Measurements from ENCODE around the gene PRSS23.

Gene PRSS23

DNA sequence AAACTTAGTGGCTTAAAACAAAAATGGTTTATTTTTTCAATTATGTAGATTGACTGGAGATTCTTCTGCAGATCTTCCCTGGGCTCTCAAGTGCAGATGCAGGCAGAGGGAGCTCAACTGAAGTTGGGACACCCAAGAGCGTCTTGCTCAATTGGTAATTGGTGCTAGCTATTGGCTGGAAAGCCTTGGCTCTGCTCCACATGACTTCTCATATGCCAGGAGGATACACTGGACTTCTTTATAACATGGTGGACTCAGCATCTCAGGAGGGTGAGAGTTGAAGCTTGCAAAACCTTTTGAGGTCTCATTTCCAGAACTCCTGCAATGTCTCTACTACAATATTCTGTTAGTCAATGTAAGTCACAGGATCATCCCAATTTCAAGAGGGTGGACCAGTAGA, 42.2 kb upstream of the PRSS23 start:
- H3K36me3 ChIP-seq (ENCODE audit: low read length): no peaks in the 10 kb centered on the region
- no peak overlapping the region for H3K4me3 ChIP-seq (ENCODE audit: insufficient read depth, low read length, poor library complexity, severe bottlenecking)
- no peak for TF ChIP-seq EZH2phosphoT487 (conservative IDR thresholded peaks at IDR 0.05; ENCODE audit: low read length)
- no peaks in the 10 kb centered on the region for H3K9me3 ChIP-seq (ENCODE audit: insufficient read depth, low read length)
- no peaks in the 10 kb centered on the region for H3K9me2 ChIP-seq (replicated peaks; ENCODE audit: insufficient read depth, low read length)
- no peak overlapping the region for H3K9ac ChIP-seq (ENCODE audit: low read length)
- no peak overlapping the region for H2AFZ ChIP-seq (ENCODE audit: low read depth, low read length, severe bottlenecking)
- H4K20me1 ChIP-seq (ENCODE audit: low read depth, low read length): no peaks in the 10 kb centered on the region
- no peaks in the 10 kb centered on the region for H3K79me2 ChIP-seq (ENCODE audit: insufficient read depth, low read length)
- H3K27me3 ChIP-seq (ENCODE audit: low read length): no peaks in the 10 kb centered on the region; the same call in 1 of the 2 replicates
- no peak overlapping the region for H3K4me2 ChIP-seq (ENCODE audit: low read depth, low read length, poor library complexity, severe bottlenecking)
- H3K27ac ChIP-seq (ENCODE audit: low read depth, low read length): no peak overlapping the region
- no peaks in the 10 kb centered on the region for H3F3A ChIP-seq (ENCODE audit: insufficient read depth)

DNA sequence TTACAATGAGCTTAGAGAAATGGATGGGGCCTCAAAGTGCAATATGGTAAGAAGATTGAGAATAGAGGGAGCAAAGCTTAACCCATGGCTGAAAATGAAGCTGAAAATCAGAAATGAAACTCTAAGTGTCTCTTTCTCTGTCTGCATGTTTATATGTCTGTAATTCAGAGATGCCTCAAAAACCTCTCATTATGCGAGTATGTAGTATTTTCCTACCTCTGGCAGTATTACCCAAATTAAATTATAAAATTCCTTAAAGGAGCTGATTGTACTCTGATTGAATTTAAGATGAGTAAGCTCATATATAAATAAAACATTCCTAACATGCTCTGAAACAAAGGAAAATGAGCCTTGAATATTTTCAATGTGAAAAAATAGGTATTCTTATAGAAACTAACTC, 39.8 kb upstream of the PRSS23 start:
- no peaks in the 10 kb centered on the region for H3K36me3 ChIP-seq (ENCODE audit: low read length)
- no peaks in the 10 kb centered on the region for H3K9me2 ChIP-seq (replicated peaks; ENCODE audit: insufficient read depth, low read length)
- no peaks in the 10 kb centered on the region for H3F3A ChIP-seq (ENCODE audit: insufficient read depth)
- H4K20me1 ChIP-seq (ENCODE audit: low read depth, low read length): no peaks in the 10 kb centered on the region
- no peak overlapping the region for H3K9ac ChIP-seq (ENCODE audit: low read length)
- TF ChIP-seq EZH2phosphoT487 (conservative IDR thresholded peaks at IDR 0.05; ENCODE audit: low read length): no peak
- TF ChIP-seq, protein P1, sequence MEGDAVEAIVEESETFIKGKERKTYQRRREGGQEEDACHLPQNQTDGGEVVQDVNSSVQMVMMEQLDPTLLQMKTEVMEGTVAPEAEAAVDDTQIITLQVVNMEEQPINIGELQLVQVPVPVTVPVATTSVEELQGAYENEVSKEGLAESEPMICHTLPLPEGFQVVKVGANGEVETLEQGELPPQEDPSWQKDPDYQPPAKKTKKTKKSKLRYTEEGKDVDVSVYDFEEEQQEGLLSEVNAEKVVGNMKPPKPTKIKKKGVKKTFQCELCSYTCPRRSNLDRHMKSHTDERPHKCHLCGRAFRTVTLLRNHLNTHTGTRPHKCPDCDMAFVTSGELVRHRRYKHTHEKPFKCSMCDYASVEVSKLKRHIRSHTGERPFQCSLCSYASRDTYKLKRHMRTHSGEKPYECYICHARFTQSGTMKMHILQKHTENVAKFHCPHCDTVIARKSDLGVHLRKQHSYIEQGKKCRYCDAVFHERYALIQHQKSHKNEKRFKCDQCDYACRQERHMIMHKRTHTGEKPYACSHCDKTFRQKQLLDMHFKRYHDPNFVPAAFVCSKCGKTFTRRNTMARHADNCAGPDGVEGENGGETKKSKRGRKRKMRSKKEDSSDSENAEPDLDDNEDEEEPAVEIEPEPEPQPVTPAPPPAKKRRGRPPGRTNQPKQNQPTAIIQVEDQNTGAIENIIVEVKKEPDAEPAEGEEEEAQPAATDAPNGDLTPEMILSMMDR (IDR thresholded peaks at IDR 0.05; ENCODE audit: insufficient read depth, low read length, poor library complexity, severe bottlenecking): no peak
- H2AFZ ChIP-seq (ENCODE audit: low read depth, low read length, severe bottlenecking): no peak overlapping the region
- H3K79me2 ChIP-seq (ENCODE audit: insufficient read depth, low read length): no peaks in the 10 kb centered on the region
- H3K4me3 ChIP-seq (ENCODE audit: insufficient read depth, low read length, poor library complexity, severe bottlenecking): no peak overlapping the region
- H3K27me3 ChIP-seq (ENCODE audit: low read length): no peaks in the 10 kb centered on the region; the same call in 1 of the 2 replicates
- H3K27ac ChIP-seq (ENCODE audit: low read depth, low read length): no peak overlapping the region
- H3K9me3 ChIP-seq (ENCODE audit: insufficient read depth, low read length): no peaks in the 10 kb centered on the region
- H3K4me2 ChIP-seq (ENCODE audit: low read depth, low read length, poor library complexity, severe bottlenecking): no peak overlapping the region

DNA sequence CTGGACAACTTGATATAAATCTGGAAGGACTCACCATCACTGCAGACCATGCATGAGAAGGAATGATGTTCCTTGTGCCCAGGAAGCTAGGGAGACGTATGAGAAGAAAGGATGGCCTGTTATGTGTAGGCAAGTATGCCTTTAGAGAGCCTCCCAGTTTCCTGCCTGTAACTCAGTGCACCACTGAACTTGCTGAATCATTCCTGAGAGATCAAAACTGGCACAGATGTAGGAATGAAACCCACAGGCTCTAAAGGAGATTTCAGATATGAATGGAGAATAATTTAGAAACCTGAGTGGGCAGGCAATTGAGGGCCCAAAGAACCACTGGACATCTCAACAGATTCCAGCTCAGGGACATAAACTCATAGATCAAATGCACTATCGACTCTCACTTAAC, 38.4 kb upstream of the PRSS23 start:
- no peaks in the 10 kb centered on the region for H3F3A ChIP-seq (ENCODE audit: insufficient read depth)
- no peaks in the 10 kb centered on the region for H3K9me3 ChIP-seq (ENCODE audit: insufficient read depth, low read length)
- no peaks in the 10 kb centered on the region for H3K79me2 ChIP-seq (ENCODE audit: insufficient read depth, low read length)
- H3K27ac ChIP-seq (ENCODE audit: low read depth, low read length): no peak overlapping the region
- no peaks in the 10 kb centered on the region for H4K20me1 ChIP-seq (ENCODE audit: low read depth, low read length)
- H3K36me3 ChIP-seq (ENCODE audit: low read length): no peaks in the 10 kb centered on the region
- TF ChIP-seq, protein P1 (IDR thresholded peaks at IDR 0.05; ENCODE audit: insufficient read depth, low read length, poor library complexity, severe bottlenecking): no peak
- no peak overlapping the region for H3K4me3 ChIP-seq (ENCODE audit: insufficient read depth, low read length, poor library complexity, severe bottlenecking)
- no peak overlapping the region for H2AFZ ChIP-seq (ENCODE audit: low read depth, low read length, severe bottlenecking)
- no peak overlapping the region for H3K4me2 ChIP-seq (ENCODE audit: low read depth, low read length, poor library complexity, severe bottlenecking)
- H3K9me2 ChIP-seq (replicated peaks; ENCODE audit: insufficient read depth, low read length): no peaks in the 10 kb centered on the region
- no peak overlapping the region for H3K9ac ChIP-seq (ENCODE audit: low read length)
- H3K27me3 ChIP-seq (ENCODE audit: low read length): no peaks in the 10 kb centered on the region; the same call in 1 of the 2 replicates

DNA sequence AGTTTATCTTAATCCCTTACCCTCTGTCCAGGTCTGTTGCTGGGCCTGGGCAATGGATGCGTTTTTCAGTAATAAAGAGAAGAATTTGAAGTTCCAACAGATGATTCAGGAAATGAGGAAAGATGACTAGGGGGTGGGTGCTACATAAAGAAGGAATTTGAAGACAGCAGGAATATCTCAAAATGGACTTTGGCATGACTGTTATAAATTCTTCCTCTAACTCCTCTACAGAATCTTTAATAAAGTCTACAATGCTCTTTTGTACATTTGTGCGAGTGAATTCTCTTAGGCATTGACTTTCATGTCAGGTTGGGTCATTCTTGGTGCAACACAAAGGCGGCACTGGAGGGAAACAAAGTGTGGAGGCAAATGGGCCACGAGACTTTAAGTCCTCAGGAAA, 35.1 kb upstream of the PRSS23 start:
- no peak overlapping the region for H2AFZ ChIP-seq (ENCODE audit: low read depth, low read length, severe bottlenecking)
- no peaks in the 10 kb centered on the region for H3K9me2 ChIP-seq (replicated peaks; ENCODE audit: insufficient read depth, low read length)
- H4K20me1 ChIP-seq (ENCODE audit: low read depth, low read length): no peaks in the 10 kb centered on the region
- no peak overlapping the region for H3K27ac ChIP-seq (ENCODE audit: low read depth, low read length)
- no peaks in the 10 kb centered on the region for H3K9me3 ChIP-seq (ENCODE audit: insufficient read depth, low read length)
- no peak overlapping the region for H3K4me3 ChIP-seq (ENCODE audit: insufficient read depth, low read length, poor library complexity, severe bottlenecking)
- H3K9ac ChIP-seq (ENCODE audit: low read length): no peak overlapping the region
- H3K79me2 ChIP-seq (ENCODE audit: insufficient read depth, low read length): no peaks in the 10 kb centered on the region
- no peak overlapping the region for H3K4me2 ChIP-seq (ENCODE audit: low read depth, low read length, poor library complexity, severe bottlenecking)
- TF ChIP-seq EZH2phosphoT487 (conservative IDR thresholded peaks at IDR 0.05; ENCODE audit: low read length): no peak
- TF ChIP-seq, protein P1 (IDR thresholded peaks at IDR 0.05; ENCODE audit: insufficient read depth, low read length, poor library complexity, severe bottlenecking): no peak
- H3K36me3 ChIP-seq (ENCODE audit: low read length): no peaks in the 10 kb centered on the region
- no peaks in the 10 kb centered on the region for H3K27me3 ChIP-seq (ENCODE audit: low read length)
- H3F3A ChIP-seq (ENCODE audit: insufficient read depth): no peaks in the 10 kb centered on the region

All from SU-DHL-6 (cell line).